Measurements from ENCODE around the gene TM2D3. TPM values are rescaled to one million over a fixed set of nuclear protein-coding genes. Genes with fewer than 3 reads are reported as not detected.

Gene TM2D3
- total RNA-seq, 1 donor from 2014 or later: 55.3 TPM

GRCh38 chr15:101619615-101619865 lies 32.6 kb downstream of the TM2D3 start:
- no peak overlapping the region for H3K27ac Mint-ChIP-seq (ENCODE audit: unreplicated experiment)
- no peaks in the 10 kb centered on the region for H3K27me3 Mint-ChIP-seq (ENCODE audit: unreplicated experiment)
- H3K4me1 Mint-ChIP-seq (ENCODE audit: unreplicated experiment): peaks cover 19% of the 10 kb centered on the region
- no peak overlapping the region for H3K4me3 Mint-ChIP-seq (ENCODE audit: unreplicated experiment)
- peaks cover 14% of the 10 kb centered on the region for H3K9me3 Mint-ChIP-seq (ENCODE audit: unreplicated experiment)
- no peak for DNase-seq (ENCODE audit: extremely low spot score, unreplicated experiment)
- peaks cover 19% of the 10 kb centered on the region for H3K36me3 Mint-ChIP-seq (ENCODE audit: unreplicated experiment)
- TF ChIP-seq CTCF (IDR thresholded peaks at IDR 0.05): no peak

- Mint-ChIP-seq H3K27me3 (ENCODE audit: unreplicated experiment) (no peaks in the 10 kb centered on the region), H3K36me3 (ENCODE audit: unreplicated experiment) (peaks cover 17% of the 10 kb centered on the region), H3K27ac (ENCODE audit: unreplicated experiment) (no peak overlapping the region), H3K4me1 (ENCODE audit: unreplicated experiment) (peaks cover 21% of the 10 kb centered on the region), H3K4me3 (ENCODE audit: unreplicated experiment) (no peak overlapping the region), H3K9me3 (ENCODE audit: unreplicated experiment) (peaks cover 8% of the 10 kb centered on the region)
- no peak for TF ChIP-seq CTCF (IDR thresholded peaks at IDR 0.05)
- no peak for DNase-seq (ENCODE audit: extremely low spot score, unreplicated experiment)
These were observed 33.1 kb downstream of the TM2D3 start for GRCh38 chr15:101618851-101619614.

- Mint-ChIP-seq H3K9me3 (ENCODE audit: unreplicated experiment) (peaks cover 1% of the 10 kb centered on the region), H3K36me3 (ENCODE audit: unreplicated experiment) (peaks cover 10% of the 10 kb centered on the region), H3K27ac (ENCODE audit: unreplicated experiment) (no peak overlapping the region), H3K27me3 (ENCODE audit: unreplicated experiment) (no peaks in the 10 kb centered on the region), H3K4me1 (ENCODE audit: unreplicated experiment) (peaks cover 30% of the 10 kb centered on the region), H3K4me3 (ENCODE audit: unreplicated experiment) (no peak overlapping the region)
- no peak for DNase-seq (ENCODE audit: extremely low spot score, unreplicated experiment)
- no peak for TF ChIP-seq CTCF (IDR thresholded peaks at IDR 0.05)
These were observed 34.1 kb downstream of the TM2D3 start for GRCh38 chr15:101618076-101618475.

GRCh38 chr15:101617390-101617965 lies 34.7 kb downstream of the TM2D3 start:
- H3K4me3 Mint-ChIP-seq (ENCODE audit: unreplicated experiment): no peak overlapping the region
- H3K27ac Mint-ChIP-seq (ENCODE audit: unreplicated experiment): no peak overlapping the region
- H3K4me1 Mint-ChIP-seq (ENCODE audit: unreplicated experiment): peaks cover 31% of the 10 kb centered on the region
- no peaks in the 10 kb centered on the region for H3K9me3 Mint-ChIP-seq (ENCODE audit: unreplicated experiment)
- H3K36me3 Mint-ChIP-seq (ENCODE audit: unreplicated experiment): peaks cover 6% of the 10 kb centered on the region
- no peak for TF ChIP-seq CTCF (IDR thresholded peaks at IDR 0.05)
- no peak for DNase-seq (ENCODE audit: extremely low spot score, unreplicated experiment)
- H3K27me3 Mint-ChIP-seq (ENCODE audit: unreplicated experiment): no peaks in the 10 kb centered on the region

- TF ChIP-seq CTCF (IDR thresholded peaks at IDR 0.05): no peak
- peak overlapping the region; percentile 1 for H3K4me3 Mint-ChIP-seq (ENCODE audit: unreplicated experiment)
- H3K27me3 Mint-ChIP-seq (ENCODE audit: unreplicated experiment): no peaks in the 10 kb centered on the region
- no peaks in the 10 kb centered on the region for H3K36me3 Mint-ChIP-seq (ENCODE audit: unreplicated experiment)
- DNase-seq (ENCODE audit: extremely low spot score, unreplicated experiment): no peak
- H3K27ac Mint-ChIP-seq (ENCODE audit: unreplicated experiment): no peak overlapping the region
- H3K4me1 Mint-ChIP-seq (ENCODE audit: unreplicated experiment): peaks cover 31% of the 10 kb centered on the region
- no peaks in the 10 kb centered on the region for H3K9me3 Mint-ChIP-seq (ENCODE audit: unreplicated experiment)
These were observed 36.0 kb downstream of the TM2D3 start for GRCh38 chr15:101615986-101616848.
